NCI-H82 treated with DMSO at 0.1 percent for 48 hours (cell line): ENCODE measurements around the gene SULT1A2.

Experiments
- DNase-seq: peaks from one replicate; lab custom pipeline; 2025; ENCODE audit not compliant: unreplicated experiment; lab: John Stamatoyannopoulos, UW

The SULT1A2 gene

GRCh38 chr16:28592511-28592910 is 4.3 kb downstream of the SULT1A2 start:
- DNase-seq, result no peak

GRCh38 chr16:28591355-28591754 is 5.5 kb downstream of the SULT1A2 start:
- DNase-seq, result no peak

GRCh38 chr16:28590384-28591340 is 6.2 kb downstream of the SULT1A2 start:
- DNase-seq, result no peak

- DNase-seq, result no peak
Measured at GRCh38 chr16:28589930-28590329, 6.9 kb downstream of the SULT1A2 start.

GRCh38 chr16:28589069-28589468 is 7.8 kb downstream of the SULT1A2 start:
- no peak for DNase-seq

- DNase-seq, result no peak
Measured at GRCh38 chr16:28587386-28587785, 9.5 kb downstream of the SULT1A2 start.

GRCh38 chr16:28586466-28586865 is 10.4 kb downstream of the SULT1A2 start:
- no peak for DNase-seq

- no peak for DNase-seq
Measured at GRCh38 chr16:28585674-28586073, 11.2 kb downstream of the SULT1A2 start.

GRCh38 chr16:28580726-28581315 is 16.0 kb downstream of the SULT1A2 start:
- DNase-seq, result no peak

- DNase-seq, result no peak
Measured at GRCh38 chr16:28575446-28576109, 21.3 kb downstream of the SULT1A2 start.

GRCh38 chr16:28574925-28575324 is 21.9 kb downstream of the SULT1A2 start:
- no peak for DNase-seq

- no peak for DNase-seq
Measured at GRCh38 chr16:28573738-28574718, 22.8 kb downstream of the SULT1A2 start.

- no peak for DNase-seq
Measured at GRCh38 chr16:28572696-28573510, 23.9 kb downstream of the SULT1A2 start.

GRCh38 chr16:28569968-28570752 is 26.7 kb downstream of the SULT1A2 start:
- no peak for DNase-seq

- no peak for DNase-seq
Measured at GRCh38 chr16:28569021-28569420, 27.8 kb downstream of the SULT1A2 start.

GRCh38 chr16:28567292-28567691 is 29.6 kb downstream of the SULT1A2 start:
- no peak for DNase-seq

GRCh38 chr16:28566233-28566925 is 30.5 kb downstream of the SULT1A2 start:
- peak; percentile 93 for DNase-seq

- DNase-seq, result no peak
Measured at GRCh38 chr16:28563218-28563617, 33.6 kb downstream of the SULT1A2 start.
